B cell (primary cell): ENCODE data around the gene METTL9.

ENCODE experiments used
- CTCF ChIP-seq: fragments of 200-600 bp; IDR thresholded peaks from one replicate; pipeline ENCODE4 v1.8.0; 2022; ENCODE audit warnings: antibody characterized with exemption, mild to moderate bottlenecking
- EZH2 ChIP-seq: IDR thresholded peaks from 2 replicates; pipeline ENCODE4 v1.6.1; 2012; ENCODE audit warnings: borderline replicate concordance, low read depth, mild to moderate bottlenecking, moderate library complexity, low read length; ENCODE audit not compliant: insufficient read depth, poor library complexity, severe bottlenecking

GRCh38 chr16:21603928-21604327 is 4.6 kb downstream of the METTL9 start:
- TF ChIP-seq CTCF (no peak), EZH2 (no peak)
